K562 (cell line): ENCODE data around the gene MCCC2. TPM values are rescaled to one million over a fixed set of nuclear protein-coding genes. Genes with fewer than 3 reads are reported as not detected.

Experiments
- ATAC-seq: fragments of 200-7000 bp; cut with Tn5 transposase; 3 replicates; pipeline ENCODE4 v1.9.1; 2020; ENCODE audit warnings: moderate library complexity
- BruUV-seq: library from RNA; stranded (reverse); fragments of 400-500 nt; replicated peaks from 2 replicates; lab custom pipeline; 2021; lab: Mats Ljungman, UMichigan
- CTCF ChIA-PET: fragments of 300-600 bp; formaldehyde crosslinking; extraction: SDS; loops from one replicate; lab custom pipeline; 2021; ENCODE audit warnings: low intra/inter-chr PET ratio; lab: Yijun Ruan, JAX
- POLR2A ChIA-PET: fragments of 300-600, 350-650 bp; sonication (Branson Sonifier 250); formaldehyde crosslinking; extraction: SDS; loops from one replicate; lab custom pipeline; 2021; ENCODE audit warnings: antibody characterized with exemption, inconsistent platforms; lab: Yijun Ruan, JAX
- DNase-seq, 4 experiments: peaks; one replicate each; pipeline versions ENCODE4 v3.0.0 to v3.0.0-alpha.2; 2011 to 2018; ENCODE audit warnings: low spot score in 3 of 4, mixed read lengths in 3 of 4; ENCODE audit errors: extremely low read depth in 1 of 4
- FAIRE-seq: peaks from 2 replicates; lab custom pipeline; 2011; peaks lifted over from hg19 to GRCh38; lab: Jason Lieb, UNC
- H2AFZ ChIP-seq: 2 replicates; pipeline ENCODE4 v1.6.0; 2011; ENCODE audit warnings: low read depth, low read length, control low read depth, inconsistent platforms
- H3K27ac ChIP-seq: fragments of 200-600 bp; 3 replicates; pipeline ENCODE4 v1.8.0; 2011; ENCODE audit warnings: low read depth, mild to moderate bottlenecking, control low read depth, inconsistent platforms, low read length, moderate library complexity, mixed read lengths; ENCODE audit errors: extremely low read depth
- H3K27me3 ChIP-seq, 2 experiments: fragments of 300-600 bp in 1 of 2; 2 replicates in 1 of 2; 3 replicates in 1 of 2; pipeline versions ENCODE4 v1.6.0 to v1.8.0; 2011; ENCODE audit warnings: inconsistent platforms in 2 of 2, low read length in 2 of 2, mild to moderate bottlenecking in 1 of 2, mixed read lengths in 1 of 2, moderate library complexity in 1 of 2; ENCODE audit not compliant: control insufficient read depth in 2 of 2, insufficient read depth in 2 of 2
- H3K36me3 ChIP-seq: fragments of 300-600 bp; 3 replicates; pipeline ENCODE4 v1.8.0; 2011; ENCODE audit warnings: mild to moderate bottlenecking, low read length, inconsistent platforms; ENCODE audit not compliant: control insufficient read depth, insufficient read depth
- H3K4me1 ChIP-seq, 2 experiments: fragments of 200-600 bp in 1 of 2; replicated peaks in 1 of 2; 2 replicates in 1 of 2; 3 replicates in 1 of 2; pipeline versions ENCODE4 v1.5.1 to v1.8.0; 2011; ENCODE audit warnings: inconsistent platforms in 2 of 2, low read length in 2 of 2, mild to moderate bottlenecking in 1 of 2, mixed read lengths in 1 of 2, moderate library complexity in 1 of 2; ENCODE audit not compliant: control insufficient read depth in 2 of 2, insufficient read depth in 2 of 2
- H3K4me2 ChIP-seq: 2 replicates; pipeline ENCODE4 v1.6.1; 2011; ENCODE audit warnings: low read length, control low read depth, inconsistent platforms, mixed read lengths; ENCODE audit not compliant: insufficient read depth
- H3K4me3 ChIP-seq: fragments of 200-600 bp; sonication (generic), shearing (Covaris generic); 2 replicates; pipeline ENCODE4 v1.5.1; 2016; ENCODE audit warnings: control low read depth, inconsistent platforms
- H3K79me2 ChIP-seq: fragments of 200-600 bp; 3 replicates; pipeline ENCODE4 v1.8.0; 2011; ENCODE audit warnings: low read length, inconsistent platforms; ENCODE audit not compliant: control insufficient read depth, insufficient read depth
- H3K9ac ChIP-seq, 2 experiments: 2 replicates each; pipeline versions ENCODE4 v1.6.0 to v1.6.1; 2011; ENCODE audit warnings: low read depth in 2 of 2, low read length in 2 of 2, control low read depth in 1 of 2, inconsistent platforms in 1 of 2, mild to moderate bottlenecking in 1 of 2, mixed read lengths in 1 of 2; ENCODE audit not compliant: insufficient read depth in 1 of 2
- H3K9me1 ChIP-seq: one replicate; pipeline ENCODE4 v1.6.0; 2011; ENCODE audit warnings: inconsistent platforms, mild to moderate bottlenecking, low read length, moderate library complexity; ENCODE audit not compliant: control insufficient read depth, insufficient read depth
- H3K9me3 ChIP-seq: replicated peaks from 2 replicates; pipeline ENCODE4 v1.5.1; 2011; ENCODE audit warnings: low read depth, low read length, inconsistent platforms; ENCODE audit not compliant: control insufficient read depth, insufficient read depth
- H4K20me1 ChIP-seq: replicated peaks from 2 replicates; pipeline ENCODE4 v1.6.1; 2011; ENCODE audit warnings: low read length, inconsistent platforms, mixed read lengths; ENCODE audit not compliant: control insufficient read depth, insufficient read depth
- RAD21 ChIP-seq, 2 experiments: fragments of 250-450 bp in 1 of 2; fragments of 450-650 bp in 1 of 2; sonication (Bioruptor Pico) in 1 of 2; formaldehyde crosslinking in 1 of 2; IDR thresholded peaks in 1 of 2; conservative IDR thresholded peaks in 1 of 2; 2 replicates each; pipeline versions ENCODE4 v1.4.0 to v1.8.0; 2020 to 2022; ENCODE audit warnings: mild to moderate bottlenecking in 2 of 2, moderate library complexity in 1 of 2
- REST ChIP-seq, 2 experiments: fragments of 450-650 bp; formaldehyde crosslinking in 1 of 2; IDR thresholded peaks; 2 replicates each; pipeline versions ENCODE4 v1.4.0 to v1.6.1; 2014 to 2020; ENCODE audit warnings: mild to moderate bottlenecking in 2 of 2, borderline replicate concordance in 1 of 2, low read depth in 1 of 2
- SP2 ChIP-seq: IDR thresholded peaks from 2 replicates; pipeline ENCODE4 v1.6.1; 2011; ENCODE audit warnings: mild to moderate bottlenecking, low read depth, low read length, moderate library complexity; ENCODE audit not compliant: poor library complexity, severe bottlenecking; ENCODE audit errors: extremely low read depth
- WGBS: fragments of 100-300 bp; shearing (Covaris generic); methylation state at CpG from one replicate; pipeline ENCODE4 v1.1.6; 2016; ENCODE audit warnings: low coverage, mixed read lengths; ENCODE audit not compliant: insufficient coverage; ENCODE audit errors: missing lambda C conversion rate; 5-methylcytosine and 5-hydroxymethylcytosine counted together
- in situ Hi-C: fragments of 300-500 bp; cut with MboI; formaldehyde crosslinking; loops from 4 replicates; pipeline ENCODE4 v1.15.0; 2018; ENCODE audit warnings: inconsistent platforms, mixed read lengths
- intact Hi-C: fragments of 100-400 bp; cut with micrococcal nuclease; formaldehyde crosslinking; loops from 2 replicates; pipeline ENCODE4 v1.14.2; 2022
- polyA plus RNA-seq, 8 experiments: library from polyadenylated mRNA; depleted of rRNA in 4 of 8; stranded (reverse) in 5 of 8; unstranded in 3 of 8; fragments of >200 nt; fragmentation: Nextera tagmentation in 2 of 8; fragmentation: Illumina TruSeq in 1 of 8; extraction: Ambion mirVana in 2 of 8; extraction: Trizol in 1 of 8; gene quantifications; 2 replicates each; pipeline versions ENCODE4 v1.2.1 to v1.2.3, GENCODE V29; 2011 to 2014; ENCODE audit warnings: inconsistent platforms in 1 of 8, missing spikeins in 1 of 8
- total RNA-seq, 7 experiments: library from RNA; depleted of rRNA in 6 of 7; stranded (reverse); fragments of >200 nt in 6 of 7; fragmentation: Illumina TruSeq in 2 of 7; extraction: Trizol in 2 of 7; gene quantifications; 2 replicates each; pipeline versions ENCODE4 v1.2.1 to v1.2.3, GENCODE V29; 2011 to 2021; ENCODE audit warnings: low replicate concordance in 1 of 7

The MCCC2 gene
- total and polyA plus RNA-seq, 9 of the 15 experiments (the other 6 are each of a cell fraction or from before 2014, with no cell fraction given), result 17.1 to 77.9 (median 52.5) TPM

- H3K36me3 ChIP-seq, result peaks cover 9% of the 10 kb centered on the region; the same call in 2 of the 3 replicates
- H3K27me3 ChIP-seq, result no peaks in the 10 kb centered on the region
- H3K27ac ChIP-seq, result no peak overlapping the region
- BruUV-seq, result no TSS peak
- no peaks in the 10 kb centered on the region for H3K9me3 ChIP-seq
- no peaks in the 10 kb centered on the region for H4K20me1 ChIP-seq
- H3K4me1 ChIP-seq, result peaks cover 11 to 12% of the 10 kb centered on the region in 2 experiments; a peak in 4 of 5 replicates
- no peak for TF ChIP-seq RAD21 (CRISPR knock-in tag; conservative IDR thresholded peaks at IDR 0.05 in 1 of 2, IDR thresholded peaks at IDR 0.05 in 1 of 2)
- TF ChIP-seq REST (IDR thresholded peaks at IDR 0.05; ENCODE audit: borderline replicate concordance), result no peak
- no peak for TF ChIP-seq REST (CRISPR knock-in tag; IDR thresholded peaks at IDR 0.05; ENCODE audit: low read depth)
- TF ChIP-seq SP2, result no peak
- H2AFZ ChIP-seq, result no peak overlapping the region
- DNase-seq (no peak), ATAC-seq (no peak), FAIRE-seq (peak; percentile 40)
- 73% methylated on average over 2 of the region's 2 CpGs for WGBS
- intact Hi-C loops, result no loop called here
- H3K4me3 ChIP-seq, result no peak overlapping the region
- in situ Hi-C loops, result no loop called here
- ChIA-PET CTCF (no interaction called here), POLR2A (interaction anchor here (2.5 kb wide), 1 partner anchor 11 kb away, joined by 7 read pairs; no protein-coding TSS in a partner anchor)
- H3K4me2 ChIP-seq, result no peak overlapping the region; the same call in 1 of the 2 replicates
- peaks cover 40% of the 10 kb centered on the region for H3K79me2 ChIP-seq
- H3K9me1 ChIP-seq, result no peaks in the 10 kb centered on the region
- H3K9ac ChIP-seq, result no peak overlapping the region
Measured at GRCh38 chr5:71589903-71590302, 2.8 kb downstream of the MCCC2 start.
